ENCODE data around the gene MLLT1. TPM values are rescaled to one million over a fixed set of nuclear protein-coding genes. Genes with fewer than 3 reads are reported as not detected.

Gene MLLT1
- total RNA-seq, 1 experiment from 2014 or later = 54.9 TPM

DNA sequence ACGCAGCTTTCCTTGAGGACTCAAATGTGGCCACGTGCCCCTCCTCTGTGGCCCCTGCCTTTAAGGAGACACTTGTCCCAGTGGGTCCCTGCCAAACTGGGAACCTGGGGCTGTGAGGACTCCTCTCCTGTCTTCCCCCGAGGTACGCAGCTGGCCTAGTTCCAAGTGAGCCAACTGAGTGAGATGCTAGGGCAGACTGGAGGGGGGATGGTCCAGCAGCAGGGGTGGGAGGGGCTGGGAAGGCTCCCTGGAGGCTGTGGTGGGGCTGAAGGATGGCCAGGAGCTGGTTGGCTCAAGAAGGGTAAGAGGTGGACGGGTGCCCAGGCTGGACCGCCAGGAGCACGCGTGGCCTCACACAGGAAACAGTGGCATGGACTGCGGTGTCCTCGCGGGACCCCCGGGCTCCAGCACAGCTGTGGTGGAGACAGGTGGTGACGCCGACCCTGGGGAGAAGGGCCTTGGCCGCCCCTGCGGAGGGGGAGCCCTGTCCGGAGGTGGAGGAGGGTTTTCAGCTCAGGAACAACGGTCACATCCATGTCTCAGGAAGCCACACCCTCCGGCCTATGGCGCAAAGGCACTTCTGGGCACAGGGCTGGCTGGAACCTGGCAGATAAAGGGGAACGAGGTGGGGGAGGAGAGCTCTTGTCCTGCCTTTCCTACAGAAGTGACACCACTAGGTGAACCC is 45.8 kb downstream of the MLLT1 start:
- no peak overlapping the region for H4K5ac ChIP-seq (ENCODE audit: insufficient read length, low read depth, low read length)
- H2AK5ac ChIP-seq (ENCODE audit: insufficient read length, low read length) = no peak overlapping the region
- no peak overlapping the region for H3K27ac ChIP-seq (ENCODE audit: insufficient read length, low read depth, low read length)
- H3K27me3 ChIP-seq (ENCODE audit: insufficient read depth, low read length) = no peaks in the 10 kb centered on the region
- H4K20me1 ChIP-seq (ENCODE audit: control insufficient read depth, insufficient read depth, insufficient read length) = no peaks in the 10 kb centered on the region
- no peak overlapping the region for H4K91ac ChIP-seq (ENCODE audit: insufficient read length, low read depth, low read length)
- no peak overlapping the region for H4K8ac ChIP-seq (replicated peaks; ENCODE audit: insufficient read length, low read depth, low read length)
- H3K9me3 Mint-ChIP-seq = no peaks in the 10 kb centered on the region; a peak in 1 of 5 replicates
- no peaks in the 10 kb centered on the region for H3K23me2 ChIP-seq (ENCODE audit: insufficient read length, low read depth, low read length, poor library complexity, severe bottlenecking)
- H3K56ac ChIP-seq (ENCODE audit: insufficient read length, low read depth, low read length) = no peak overlapping the region
- no peak overlapping the region for H2BK20ac ChIP-seq (ENCODE audit: low read depth, low read length, poor library complexity, severe bottlenecking)
- 0 out of 7 replicates have a peak overlapping the region, but pooled peaks of 1 of the 3 experiments have one; percentile 2 for H3K27ac Mint-ChIP-seq
- H3K4ac ChIP-seq (ENCODE audit: low read depth, low read length) = no peak overlapping the region
- peak overlapping the region in 1 of 2 experiments; percentile 48; a peak in 1 of 5 replicates for H3K4me3 Mint-ChIP-seq
- peaks cover 3% of the 10 kb centered on the region; the same call in 1 of the 2 replicates for H3K79me2 ChIP-seq (ENCODE audit: insufficient read depth, low read length)
- no peak overlapping the region for H2AFZ ChIP-seq (ENCODE audit: low read length)
- no peak overlapping the region for H2BK15ac ChIP-seq (ENCODE audit: low read depth, low read length)
- peaks cover 9 to 20% (median 18%) of the 10 kb centered on the region in 3 experiments for H3K36me3 Mint-ChIP-seq (ENCODE audit: insufficient read depth in 1 of 3, low read depth in 3 of 3)
- DNase-seq = no peak
- no peak overlapping the region for H2BK120ac ChIP-seq (ENCODE audit: low read depth, low read length, poor library complexity, severe bottlenecking)
- H2BK12ac ChIP-seq (ENCODE audit: insufficient read length, low read depth, low read length) = no peak overlapping the region
- H3K79me1 ChIP-seq (ENCODE audit: insufficient read depth, low read depth, low read length, poor library complexity, severe bottlenecking) = peaks cover 2% of the 10 kb centered on the region
- TF ChIP-seq, protein P1, sequence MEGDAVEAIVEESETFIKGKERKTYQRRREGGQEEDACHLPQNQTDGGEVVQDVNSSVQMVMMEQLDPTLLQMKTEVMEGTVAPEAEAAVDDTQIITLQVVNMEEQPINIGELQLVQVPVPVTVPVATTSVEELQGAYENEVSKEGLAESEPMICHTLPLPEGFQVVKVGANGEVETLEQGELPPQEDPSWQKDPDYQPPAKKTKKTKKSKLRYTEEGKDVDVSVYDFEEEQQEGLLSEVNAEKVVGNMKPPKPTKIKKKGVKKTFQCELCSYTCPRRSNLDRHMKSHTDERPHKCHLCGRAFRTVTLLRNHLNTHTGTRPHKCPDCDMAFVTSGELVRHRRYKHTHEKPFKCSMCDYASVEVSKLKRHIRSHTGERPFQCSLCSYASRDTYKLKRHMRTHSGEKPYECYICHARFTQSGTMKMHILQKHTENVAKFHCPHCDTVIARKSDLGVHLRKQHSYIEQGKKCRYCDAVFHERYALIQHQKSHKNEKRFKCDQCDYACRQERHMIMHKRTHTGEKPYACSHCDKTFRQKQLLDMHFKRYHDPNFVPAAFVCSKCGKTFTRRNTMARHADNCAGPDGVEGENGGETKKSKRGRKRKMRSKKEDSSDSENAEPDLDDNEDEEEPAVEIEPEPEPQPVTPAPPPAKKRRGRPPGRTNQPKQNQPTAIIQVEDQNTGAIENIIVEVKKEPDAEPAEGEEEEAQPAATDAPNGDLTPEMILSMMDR (conservative IDR thresholded peaks at IDR 0.05) = no peak
- H3K18ac ChIP-seq (ENCODE audit: insufficient read length, low read depth, low read length) = no peak overlapping the region
- no peak overlapping the region for H2BK5ac ChIP-seq (ENCODE audit: insufficient read length, low read length)
- H3K4me2 ChIP-seq (ENCODE audit: insufficient read depth, insufficient read length, low read length) = no peak overlapping the region
- WGBS (ENCODE audit: extremely low coverage, insufficient read length, low lambda C conversion rate) = no CpG with 5 or more reads among the region's 21 CpGs
- peaks cover 21 to 28% of the 10 kb centered on the region in 2 experiments for H3K4me1 Mint-ChIP-seq
- no peak overlapping the region for H3T11ph ChIP-seq (ENCODE audit: low read length)
- no peaks in the 10 kb centered on the region; the same call in 1 of the 2 replicates for H3K27me3 Mint-ChIP-seq (ENCODE audit: low read depth)
- no peaks in the 10 kb centered on the region for H3K9me3 ChIP-seq (ENCODE audit: control insufficient read depth, low read depth, low read length)
- H3K23ac ChIP-seq (ENCODE audit: insufficient read length, low read depth, low read length) = no peak overlapping the region
- H3K9ac ChIP-seq (ENCODE audit: extremely low read depth, insufficient read length, low read length) = no peak overlapping the region
- no peaks in the 10 kb centered on the region for H3K4me1 ChIP-seq (ENCODE audit: insufficient read depth, low read length)
- no peak overlapping the region for H3K14ac ChIP-seq (ENCODE audit: insufficient read depth, low read length)
